ENCODE results near the gene REXO5. TPM values are rescaled to one million over a fixed set of nuclear protein-coding genes. Genes with fewer than 3 reads are reported as not detected.
A peak's percentile ranks its signal among the peaks of the same experiment; 100 is the strongest.

The REXO5 gene
- total RNA-seq, 2 experiments from 2014 or later, result 16.4 to 20.4 TPM

DNA sequence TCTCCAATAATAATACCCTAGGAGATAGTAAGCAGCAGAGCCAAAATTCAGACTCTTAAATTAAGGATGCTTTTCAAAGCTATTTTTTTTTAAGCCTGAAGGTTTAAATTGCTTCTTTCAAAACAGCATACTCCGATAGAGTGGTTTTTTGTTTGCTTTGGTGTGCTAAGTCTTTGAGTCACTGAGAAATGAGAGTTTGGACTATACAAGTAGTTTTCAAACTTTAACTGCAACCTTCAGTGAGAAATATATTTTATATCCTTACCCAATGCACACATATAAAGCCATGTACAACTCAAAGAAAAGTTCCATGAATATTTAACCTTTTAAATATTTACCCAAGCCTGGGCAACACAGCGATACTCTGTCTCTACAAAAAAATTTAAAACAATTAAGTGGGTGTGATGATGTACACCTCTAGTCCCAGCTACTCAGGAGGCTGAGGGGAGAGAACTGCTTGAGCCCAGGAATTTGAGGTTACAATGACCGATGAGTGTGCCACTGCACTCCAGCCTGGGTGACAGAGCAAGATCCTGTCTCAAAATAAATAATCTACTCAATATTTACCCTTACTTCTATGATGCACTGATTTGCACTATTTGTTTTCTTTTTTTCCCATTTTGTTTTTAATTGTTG, 74.7 kb downstream of the REXO5 start:
- H3K4me1 Mint-ChIP-seq (ENCODE audit: low read depth), result peaks cover 45% of the 10 kb centered on the region
- CTCF ChIA-PET, result no interaction called here
- no peaks in the 10 kb centered on the region for H3K9me3 Mint-ChIP-seq
- no peak for DNase-seq
- no peak overlapping the region for H3K27ac Mint-ChIP-seq
- H3K27me3 Mint-ChIP-seq, result no peaks in the 10 kb centered on the region
- no peak for ATAC-seq
- intact Hi-C loops (cut with micrococcal nuclease), result no loop called here
- peaks cover 25% of the 10 kb centered on the region for H3K36me3 Mint-ChIP-seq (ENCODE audit: low read depth)
- no peak for TF ChIP-seq CTCF (IDR thresholded peaks at IDR 0.05)
- POLR2A ChIA-PET, result interaction anchor here (0.6 kb wide), 1 partner anchor 22 kb away, joined by 3 read pairs; no protein-coding TSS in a partner anchor
- H3K4me3 Mint-ChIP-seq, result no peak overlapping the region

DNA sequence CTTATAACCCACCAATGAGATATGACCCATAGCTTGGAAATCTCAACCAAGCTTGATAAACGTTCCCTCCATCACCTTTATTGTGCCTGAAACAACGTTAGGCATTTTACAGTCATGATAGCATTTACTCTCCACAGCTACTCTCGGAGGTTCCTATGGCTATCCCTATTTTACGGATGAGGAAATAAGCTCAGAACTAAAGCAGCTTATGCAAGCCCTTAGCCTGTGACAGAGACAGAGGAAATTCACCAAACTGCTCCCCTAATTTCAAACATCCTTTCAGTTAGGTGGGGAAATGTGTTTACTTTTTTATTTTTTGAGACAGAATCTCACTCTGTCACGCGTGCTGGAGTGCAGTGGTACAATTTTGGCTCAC, 75.2 kb downstream of the REXO5 start:
- Mint-ChIP-seq H3K36me3 (ENCODE audit: low read depth) (peaks cover 22% of the 10 kb centered on the region), H3K9me3 (no peaks in the 10 kb centered on the region), H3K27me3 (no peaks in the 10 kb centered on the region), H3K27ac (no peak overlapping the region), H3K4me3 (no peak overlapping the region), H3K4me1 (ENCODE audit: low read depth) (peaks cover 46% of the 10 kb centered on the region)
- intact Hi-C loops (cut with micrococcal nuclease), result no loop called here
- ChIA-PET CTCF (no interaction called here), POLR2A (interaction anchor here (0.6 kb wide), 1 partner anchor 22 kb away, joined by 3 read pairs; no protein-coding TSS in a partner anchor)
- no peak for TF ChIP-seq CTCF (IDR thresholded peaks at IDR 0.05)
- DNase-seq (no peak), ATAC-seq (no peak)

DNA sequence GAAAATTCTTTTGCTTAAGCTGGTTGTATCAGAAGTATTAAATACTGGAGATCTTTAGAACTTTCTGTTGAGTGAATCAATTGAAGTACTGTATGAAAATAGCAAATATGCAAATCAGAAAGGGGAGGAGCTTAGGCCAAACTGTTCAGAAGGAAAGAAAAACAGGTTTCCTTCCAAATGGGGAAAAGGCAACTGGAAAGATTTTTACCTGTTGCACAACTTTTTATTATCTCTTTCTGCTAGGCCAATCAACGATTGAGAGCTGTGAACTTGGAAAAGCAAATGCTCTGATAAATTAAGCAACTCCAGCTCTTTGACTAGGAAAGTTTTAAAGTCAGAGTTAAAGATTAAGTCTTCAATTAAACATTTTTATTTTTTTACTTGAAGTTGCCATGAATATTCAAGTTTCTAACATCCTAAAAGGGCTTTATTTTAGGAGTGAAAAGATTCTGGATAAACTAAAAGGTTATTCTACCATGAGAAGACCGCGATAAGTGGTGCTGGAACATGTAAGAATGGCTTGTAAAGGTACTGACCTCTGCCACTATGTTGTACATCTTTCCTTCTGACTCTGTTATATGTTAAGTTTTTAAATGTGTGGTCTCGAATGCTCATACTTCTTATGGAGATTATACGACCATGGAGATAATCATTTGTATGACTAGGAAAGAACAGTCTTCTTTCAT, 77.4 kb downstream of the REXO5 start:
- Mint-ChIP-seq H3K27me3 (no peaks in the 10 kb centered on the region), H3K4me1 (ENCODE audit: low read depth) (peaks cover 39% of the 10 kb centered on the region), H3K27ac (no peak overlapping the region), H3K4me3 (no peak overlapping the region), H3K9me3 (no peaks in the 10 kb centered on the region), H3K36me3 (ENCODE audit: low read depth) (peaks cover 16% of the 10 kb centered on the region)
- DNase-seq (no peak), ATAC-seq (no peak)
- no peak for TF ChIP-seq CTCF (IDR thresholded peaks at IDR 0.05)
- intact Hi-C loops (cut with micrococcal nuclease), result no loop called here
- ChIA-PET CTCF (interaction anchor here (0.9 to 2.3 kb wide), 3 partner anchors 9 to 34 kb away, joined by 3 to 9 read pairs (median 8); no protein-coding TSS in a partner anchor), POLR2A (interaction anchor here (0.7 to 1.2 kb wide), 3 partner anchors 17 to 150 kb away, joined by 3 to 5 read pairs (median 4); partner anchors contain the start of genes DCUN1D3 and LYRM1)

DNA sequence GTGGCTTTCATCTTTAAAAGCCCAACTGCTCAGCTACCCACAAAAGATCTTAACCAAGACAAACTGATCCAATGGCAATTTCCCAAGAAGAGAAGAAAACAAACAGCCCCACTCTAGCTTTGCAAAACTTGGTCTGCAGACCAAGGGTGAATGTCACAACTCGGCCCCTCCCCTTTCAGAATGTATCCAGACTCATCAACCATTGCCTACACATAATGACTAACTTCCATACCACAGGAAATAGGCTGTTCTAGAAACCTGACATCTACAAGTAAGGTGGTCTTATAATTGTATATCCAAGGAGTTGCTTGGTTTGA, 77.9 kb downstream of the REXO5 start:
- Mint-ChIP-seq H3K27me3 (no peaks in the 10 kb centered on the region), H3K9me3 (no peaks in the 10 kb centered on the region), H3K27ac (no peak overlapping the region), H3K36me3 (ENCODE audit: low read depth) (peaks cover 16% of the 10 kb centered on the region), H3K4me3 (no peak overlapping the region), H3K4me1 (ENCODE audit: low read depth) (peaks cover 34% of the 10 kb centered on the region)
- ATAC-seq (peak; percentile 83), DNase-seq (peak; percentile 41)
- intact Hi-C loops (cut with micrococcal nuclease), result no loop called here
- no peak for TF ChIP-seq CTCF (IDR thresholded peaks at IDR 0.05)
- POLR2A ChIA-PET, result interaction anchor here (1.1 kb wide), 1 partner anchor 16 kb away, joined by 5 read pairs; the partner anchor contains the start of genes DCUN1D3 and LYRM1
- CTCF ChIA-PET, result interaction anchor here (1.8 to 2.3 kb wide), 2 partner anchors 10 to 34 kb away, joined by 8 to 9 read pairs; no protein-coding TSS in a partner anchor

DNA sequence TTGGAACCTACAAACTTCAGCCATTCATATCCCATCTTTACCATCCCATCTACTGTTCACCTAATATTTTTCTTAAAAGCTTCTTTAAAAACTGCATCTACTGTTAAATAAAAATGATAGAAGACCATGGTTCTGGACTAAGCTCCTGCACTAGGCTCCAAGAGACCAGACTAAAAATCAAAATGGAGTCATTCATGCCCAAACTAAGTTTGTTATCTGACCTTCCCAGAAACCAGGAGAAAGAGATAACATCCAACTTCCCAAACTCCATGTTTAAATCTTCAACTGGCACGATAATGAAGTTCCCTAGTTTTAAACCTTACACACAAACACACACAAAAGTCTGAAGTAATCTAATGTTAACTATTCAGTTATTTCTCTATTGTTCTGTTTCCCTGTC, 80.0 kb downstream of the REXO5 start:
- intact Hi-C loops (cut with micrococcal nuclease), result no loop called here
- Mint-ChIP-seq H3K27me3 (no peaks in the 10 kb centered on the region), H3K9me3 (no peaks in the 10 kb centered on the region), H3K27ac (no peak overlapping the region), H3K4me1 (ENCODE audit: low read depth) (peaks cover 25% of the 10 kb centered on the region), H3K4me3 (no peak overlapping the region), H3K36me3 (ENCODE audit: low read depth) (peaks cover 17% of the 10 kb centered on the region)
- TF ChIP-seq CTCF (IDR thresholded peaks at IDR 0.05), result no peak
- ATAC-seq (no peak), DNase-seq (no peak)
- ChIA-PET POLR2A (interaction anchor here (1.0 kb wide), 1 partner anchor 14 kb away, joined by 3 read pairs; the partner anchor contains the start of genes DCUN1D3 and LYRM1), CTCF (interaction anchor here (1.3 kb wide), 1 partner anchor 11 kb away, joined by 3 read pairs; no protein-coding TSS in a partner anchor)

Measured in activated CD8-positive, alpha-beta T cell treated with anti-CD3 and anti-CD28 coated beads for 36 hours (primary cell).